IgD-negative memory B cell (primary cell): Measurements from ENCODE around the gene TMEM204. TPM values are rescaled to one million over a fixed set of nuclear protein-coding genes. Genes with fewer than 3 reads are reported as not detected.

ENCODE experiments used
- H3K27ac Mint-ChIP-seq, 3 donors: one replicate each; pipeline ENCODE4 v1.8.0; 2020 to 2022; ENCODE audit warnings: mild to moderate bottlenecking in 3 of 3, mixed read lengths in 3 of 3, moderate library complexity in 1 of 3
- H3K27me3 Mint-ChIP-seq: one replicate; pipeline ENCODE4 v1.8.0; 2021; ENCODE audit warnings: mixed read lengths
- H3K36me3 Mint-ChIP-seq: one replicate; pipeline ENCODE4 v1.8.0; 2020; ENCODE audit warnings: mild to moderate bottlenecking, mixed read lengths
- H3K4me1 Mint-ChIP-seq, 3 donors: one replicate each; pipeline ENCODE4 v1.8.0; 2020 to 2022; ENCODE audit warnings: mixed read lengths in 3 of 3, mild to moderate bottlenecking in 1 of 3
- H3K4me3 Mint-ChIP-seq, 4 donors: one replicate each; pipeline ENCODE4 v1.8.0; 2020 to 2022; ENCODE audit warnings: mild to moderate bottlenecking in 4 of 4, mixed read lengths in 4 of 4, moderate library complexity in 3 of 4
- H3K9me3 Mint-ChIP-seq, 3 donors: one replicate each; pipeline ENCODE4 v1.8.0; 2020 to 2021; ENCODE audit warnings: mixed read lengths in 3 of 3, mild to moderate bottlenecking in 1 of 3
- polyA plus RNA-seq: library from polyadenylated mRNA; unstranded; fragments of 300-500 nt; fragmentation: Illumina TruSeq; gene quantifications from one replicate; pipeline ENCODE4 v1.2.3, GENCODE V29; 2021

The TMEM204 gene
- polyA plus RNA-seq, 1 donor from 2014 or later, result 2.9 TPM

- H3K27ac Mint-ChIP-seq, result peak overlapping the region in 1 of 3 donors; percentile 90
- no peaks in the 10 kb centered on the region for H3K9me3 Mint-ChIP-seq
- no peaks in the 10 kb centered on the region for H3K27me3 Mint-ChIP-seq
- H3K4me1 Mint-ChIP-seq, result peaks cover 10 to 12% (median 11%) of the 10 kb centered on the region in 3 donors
- peak overlapping the region; percentile 55 to 99 (median 90) for H3K4me3 Mint-ChIP-seq
- H3K36me3 Mint-ChIP-seq, result peaks cover 4% of the 10 kb centered on the region
Observed at GRCh38 chr16:1494711-1495110, 38.8 kb upstream of the TMEM204 start.

GRCh38 chr16:1495211-1495888 lies 38.1 kb upstream of the TMEM204 start:
- Mint-ChIP-seq H3K4me1 (peaks cover 10 to 12% (median 10%) of the 10 kb centered on the region in 3 donors), H3K27ac (peak overlapping the region in 1 of 3 donors; percentile 67), H3K27me3 (no peaks in the 10 kb centered on the region), H3K9me3 (no peaks in the 10 kb centered on the region), H3K36me3 (peaks cover 4% of the 10 kb centered on the region), H3K4me3 (peak overlapping the region; percentile 20 to 66 (median 54))

DNA sequence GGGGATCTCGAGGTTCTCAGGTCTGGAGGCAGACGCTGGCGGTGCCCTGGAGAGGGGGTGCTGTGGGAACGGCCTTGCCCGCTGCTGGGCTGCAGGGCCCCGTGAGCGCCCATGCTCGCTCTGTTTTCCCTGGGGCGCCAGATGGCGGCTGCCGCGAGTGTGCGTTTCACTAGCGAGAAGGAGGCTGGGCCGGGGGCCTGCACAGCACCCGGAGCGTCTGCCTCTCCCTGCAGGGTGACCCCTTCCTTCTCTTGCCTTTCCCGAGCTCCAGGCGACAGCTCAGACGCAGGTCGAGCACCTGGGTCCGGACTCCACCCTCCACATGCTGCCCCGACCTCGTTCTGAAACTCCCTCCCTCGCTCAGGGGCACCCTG lies 37.6 kb upstream of the TMEM204 start:
- Mint-ChIP-seq H3K4me1 (peaks cover 9 to 12% (median 10%) of the 10 kb centered on the region in 3 donors), H3K27ac (no peak overlapping the region), H3K27me3 (no peaks in the 10 kb centered on the region), H3K9me3 (no peaks in the 10 kb centered on the region), H3K4me3 (peak overlapping the region in 2 of 4 donors; percentile 20 to 43), H3K36me3 (peaks cover 4% of the 10 kb centered on the region)

- no peak overlapping the region for H3K27ac Mint-ChIP-seq
- peak overlapping the region in 2 of 4 donors; percentile 66 to 74 for H3K4me3 Mint-ChIP-seq
- H3K36me3 Mint-ChIP-seq, result peaks cover 4% of the 10 kb centered on the region
- H3K27me3 Mint-ChIP-seq, result no peaks in the 10 kb centered on the region
- H3K9me3 Mint-ChIP-seq, result no peaks in the 10 kb centered on the region
- peaks cover 9 to 12% (median 10%) of the 10 kb centered on the region in 3 donors for H3K4me1 Mint-ChIP-seq
Observed at GRCh38 chr16:1496464-1496863, 37.0 kb upstream of the TMEM204 start.

DNA sequence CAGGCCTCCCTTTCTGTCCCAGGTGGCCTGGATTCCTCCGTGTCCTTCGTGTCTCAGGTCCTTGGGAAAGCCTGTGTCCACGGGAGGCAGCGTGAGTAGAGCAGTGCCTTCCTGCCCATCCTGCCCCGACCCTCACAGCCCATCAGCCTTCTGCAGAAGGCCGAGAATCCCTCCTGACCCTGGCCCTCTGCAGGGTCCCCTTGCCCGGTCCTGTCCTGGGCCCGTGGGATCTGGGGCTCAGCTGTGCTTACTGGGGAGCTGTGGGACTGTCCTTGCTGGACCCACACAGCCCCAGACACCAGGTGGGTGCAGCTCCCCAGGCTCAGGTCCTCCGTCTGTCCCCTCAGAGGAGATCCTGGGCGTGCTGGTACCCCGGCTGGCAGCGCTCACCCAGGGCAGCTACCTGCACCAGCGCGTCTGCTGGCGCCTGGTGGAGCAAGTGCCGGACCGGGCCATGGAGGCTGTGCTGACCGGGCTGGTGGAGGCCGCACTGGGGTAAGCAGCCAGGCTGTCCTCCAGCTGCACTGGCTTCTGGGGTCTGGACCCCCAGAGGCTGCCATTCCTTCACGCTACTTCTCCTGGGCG lies 36.4 kb upstream of the TMEM204 start:
- no peak overlapping the region for H3K4me3 Mint-ChIP-seq
- no peaks in the 10 kb centered on the region for H3K27me3 Mint-ChIP-seq
- H3K4me1 Mint-ChIP-seq, result peaks cover 9 to 12% (median 10%) of the 10 kb centered on the region in 3 donors
- no peak overlapping the region for H3K27ac Mint-ChIP-seq
- H3K36me3 Mint-ChIP-seq, result peaks cover 4% of the 10 kb centered on the region
- H3K9me3 Mint-ChIP-seq, result no peaks in the 10 kb centered on the region

GRCh38 chr16:1498899-1499676 lies 34.4 kb upstream of the TMEM204 start:
- no peaks in the 10 kb centered on the region for H3K27me3 Mint-ChIP-seq
- H3K4me3 Mint-ChIP-seq, result no peak overlapping the region
- no peak overlapping the region for H3K27ac Mint-ChIP-seq
- peaks cover 3% of the 10 kb centered on the region for H3K36me3 Mint-ChIP-seq
- H3K4me1 Mint-ChIP-seq, result peaks cover 0 to 4% (median 1%) of the 10 kb centered on the region in 3 donors
- no peaks in the 10 kb centered on the region for H3K9me3 Mint-ChIP-seq

- Mint-ChIP-seq H3K27me3 (no peaks in the 10 kb centered on the region), H3K4me3 (no peak overlapping the region), H3K4me1 (no peaks in the 10 kb centered on the region), H3K27ac (no peak overlapping the region), H3K9me3 (no peaks in the 10 kb centered on the region), H3K36me3 (peaks cover 3% of the 10 kb centered on the region)
Observed at GRCh38 chr16:1499756-1500464, 33.6 kb upstream of the TMEM204 start.

DNA sequence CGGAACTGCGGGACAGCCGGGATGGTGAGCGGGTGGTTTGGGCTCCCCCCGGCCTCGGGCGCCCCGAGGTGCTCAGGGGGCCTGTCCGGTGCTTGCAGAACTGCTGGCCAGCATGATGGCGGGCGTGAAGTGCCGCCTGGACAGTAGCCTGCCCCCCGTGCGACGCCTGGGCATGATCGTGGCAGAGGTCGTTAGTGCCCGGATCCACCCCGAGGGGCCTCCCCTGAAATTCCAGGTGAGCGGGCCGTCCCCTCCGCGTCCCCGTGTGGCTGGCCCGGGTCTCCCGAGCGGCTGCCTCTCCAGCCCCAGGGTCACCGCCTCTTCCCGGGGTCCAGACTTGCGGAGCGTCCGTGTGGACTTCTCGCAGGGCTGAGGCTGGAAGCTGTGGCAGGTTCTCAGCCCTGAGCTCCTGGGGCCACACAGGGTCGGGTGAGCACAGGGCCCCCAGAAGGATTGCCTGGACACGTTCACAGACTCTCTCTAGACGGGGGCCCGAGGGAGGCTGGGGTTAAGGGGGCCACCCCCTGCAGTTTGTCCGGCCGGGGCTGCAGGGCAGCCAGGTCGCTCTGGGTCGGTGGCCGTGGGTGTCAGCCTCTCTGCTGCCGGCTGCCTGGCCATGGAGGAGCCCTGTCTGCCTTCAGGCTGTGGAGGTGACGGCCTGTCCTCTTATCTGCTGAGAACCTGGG lies 32.9 kb upstream of the TMEM204 start:
- H3K27me3 Mint-ChIP-seq, result no peaks in the 10 kb centered on the region
- H3K36me3 Mint-ChIP-seq, result peaks cover 3% of the 10 kb centered on the region
- H3K4me3 Mint-ChIP-seq, result no peak overlapping the region
- no peaks in the 10 kb centered on the region for H3K4me1 Mint-ChIP-seq
- H3K27ac Mint-ChIP-seq, result no peak overlapping the region
- H3K9me3 Mint-ChIP-seq, result no peaks in the 10 kb centered on the region

- Mint-ChIP-seq H3K4me1 (no peaks in the 10 kb centered on the region), H3K9me3 (no peaks in the 10 kb centered on the region), H3K36me3 (peaks cover 3% of the 10 kb centered on the region), H3K27me3 (no peaks in the 10 kb centered on the region), H3K4me3 (no peak overlapping the region), H3K27ac (no peak overlapping the region)
Observed at GRCh38 chr16:1501630-1502029, 31.8 kb upstream of the TMEM204 start.

DNA sequence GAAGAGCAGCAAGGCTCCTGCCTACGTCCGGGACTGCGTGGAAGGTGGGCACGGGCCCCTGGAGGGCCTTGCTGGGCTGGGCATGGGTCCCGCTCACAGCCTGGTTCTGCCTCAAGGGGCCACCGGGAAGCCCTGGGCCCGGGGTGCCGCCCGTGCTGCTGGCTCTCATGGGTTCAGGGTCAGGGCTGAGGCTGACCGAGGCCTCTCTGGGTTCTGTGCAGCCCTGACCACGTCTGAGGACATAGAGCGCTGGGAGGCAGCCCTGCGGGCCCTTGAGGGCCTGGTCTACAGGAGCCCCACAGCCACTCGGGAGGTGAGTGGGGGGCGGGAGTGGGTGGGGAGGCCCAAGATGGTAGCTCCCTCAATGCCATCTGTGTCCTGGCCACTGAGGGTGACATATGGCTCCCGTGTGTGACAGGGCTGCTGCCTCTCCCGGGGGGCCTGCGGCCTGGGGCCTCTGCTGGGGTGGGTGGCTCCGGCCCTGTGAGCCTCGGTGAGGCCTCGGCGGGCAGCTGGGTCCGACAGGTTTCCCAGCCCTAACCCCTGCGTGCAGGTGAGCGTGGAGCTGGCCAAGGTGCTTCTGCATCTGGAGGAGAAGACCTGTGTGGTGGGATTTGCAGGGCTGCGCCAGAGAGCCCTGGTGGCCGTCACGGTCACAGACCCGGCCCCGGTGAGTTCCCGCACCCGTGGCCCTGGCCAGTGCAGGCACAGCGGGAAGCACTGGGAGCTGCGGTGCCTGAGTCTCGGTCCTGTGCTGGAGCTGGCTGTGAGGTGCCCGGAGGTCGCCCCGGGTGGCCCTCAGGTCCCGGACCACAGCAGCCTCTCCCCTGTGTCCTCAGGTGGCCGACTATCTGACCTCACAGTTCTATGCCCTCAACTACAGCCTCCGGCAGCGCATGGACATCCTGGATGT lies 31.1 kb upstream of the TMEM204 start:
- no peaks in the 10 kb centered on the region for H3K27me3 Mint-ChIP-seq
- no peak overlapping the region for H3K27ac Mint-ChIP-seq
- H3K4me3 Mint-ChIP-seq, result no peak overlapping the region
- no peaks in the 10 kb centered on the region for H3K4me1 Mint-ChIP-seq
- H3K9me3 Mint-ChIP-seq, result no peaks in the 10 kb centered on the region
- peaks cover 3% of the 10 kb centered on the region for H3K36me3 Mint-ChIP-seq

GRCh38 chr16:1503110-1503955 lies 30.1 kb upstream of the TMEM204 start:
- no peak overlapping the region for H3K4me3 Mint-ChIP-seq
- no peaks in the 10 kb centered on the region for H3K9me3 Mint-ChIP-seq
- H3K4me1 Mint-ChIP-seq, result no peaks in the 10 kb centered on the region
- H3K27me3 Mint-ChIP-seq, result no peaks in the 10 kb centered on the region
- H3K36me3 Mint-ChIP-seq, result peaks cover 3% of the 10 kb centered on the region
- peak overlapping the region in 1 of 3 donors; percentile 53 for H3K27ac Mint-ChIP-seq

DNA sequence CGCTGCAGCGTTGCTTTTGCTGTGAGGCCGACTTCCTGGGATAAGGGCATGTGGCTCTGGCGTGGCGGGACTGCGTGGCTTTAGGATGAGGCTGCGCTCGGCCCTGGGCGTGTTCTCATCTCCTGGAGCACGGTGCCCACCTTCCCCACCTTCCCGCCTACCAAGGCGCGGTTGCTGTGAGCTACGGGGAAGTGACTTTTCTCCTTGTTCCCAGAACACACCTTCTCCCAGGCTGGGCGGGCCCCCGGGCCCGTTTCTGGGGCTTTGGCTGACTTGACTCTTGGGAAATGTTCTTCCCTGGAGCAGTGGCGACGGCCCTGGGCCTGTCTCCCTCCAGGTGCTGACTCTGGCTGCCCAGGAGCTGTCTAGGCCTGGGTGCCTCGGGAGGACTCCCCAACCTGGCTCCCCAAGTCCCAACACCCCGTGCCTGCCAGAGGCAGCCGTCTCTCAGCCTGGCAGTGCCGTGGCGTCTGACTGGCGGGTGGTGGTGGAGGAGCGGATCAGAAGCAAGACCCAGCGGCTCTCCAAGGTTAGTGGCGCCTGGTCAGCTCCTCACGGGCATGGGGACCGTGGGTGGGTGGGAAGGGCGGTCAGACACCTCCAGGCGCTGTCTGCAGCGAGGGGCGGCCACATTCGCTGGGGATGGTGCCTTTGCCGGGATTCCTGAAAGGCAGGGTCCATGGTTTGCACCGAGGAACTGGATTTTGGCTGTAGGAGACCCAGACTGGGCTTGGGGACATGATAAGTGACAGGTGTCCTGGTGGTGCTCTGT lies 28.2 kb upstream of the TMEM204 start:
- Mint-ChIP-seq H3K27me3 (no peaks in the 10 kb centered on the region), H3K27ac (no peak overlapping the region), H3K4me3 (no peak overlapping the region)

More for the DNA sequence above, 28.2 kb upstream of the TMEM204 start:
- Mint-ChIP-seq H3K4me1 (no peaks in the 10 kb centered on the region), H3K36me3 (no peaks in the 10 kb centered on the region), H3K9me3 (no peaks in the 10 kb centered on the region)
